GM21360 (cell line): Measurements from ENCODE around the gene RALGAPA1.
"Not testable (repeated sequence)": the region's sequence is repeated elsewhere in the genome, so short reads cannot be mapped to it uniquely, and the experiment has no call there.

Experiments
- ATAC-seq: cut with Tn5 transposase; IDR thresholded peaks from one replicate; pipeline ENCODE4 v1.9.1; 2021; ENCODE audit warnings: mild to moderate bottlenecking, moderate library complexity; ENCODE audit not compliant: unreplicated experiment

The RALGAPA1 gene

GRCh38 chr14:35766700-35767082, 42.4 kb downstream of the RALGAPA1 start:
- ATAC-seq: no peak

- ATAC-seq: no peak
Measured at GRCh38 chr14:35766036-35766699, 42.9 kb downstream of the RALGAPA1 start.

- ATAC-seq: no peak
Measured at GRCh38 chr14:35761922-35762321, 47.2 kb downstream of the RALGAPA1 start.

- ATAC-seq: no peak
Measured at GRCh38 chr14:35760143-35760542, 49.0 kb downstream of the RALGAPA1 start.

GRCh38 chr14:35758523-35759129, 50.5 kb downstream of the RALGAPA1 start:
- no peak for ATAC-seq

GRCh38 chr14:35754671-35755070, 54.4 kb downstream of the RALGAPA1 start:
- no peak for ATAC-seq

- ATAC-seq: no peak
Measured at GRCh38 chr14:35752380-35752779, 56.7 kb downstream of the RALGAPA1 start.

- ATAC-seq: no peak
Measured at GRCh38 chr14:35750202-35750904, 58.7 kb downstream of the RALGAPA1 start.

GRCh38 chr14:35747379-35747778, 61.7 kb downstream of the RALGAPA1 start:
- ATAC-seq: no peak

- no peak for ATAC-seq
Measured at GRCh38 chr14:35742442-35742841, 66.7 kb downstream of the RALGAPA1 start.

- no peak for ATAC-seq
Measured at GRCh38 chr14:35742032-35742371, 67.1 kb downstream of the RALGAPA1 start.

GRCh38 chr14:35741345-35742031, 67.6 kb downstream of the RALGAPA1 start:
- ATAC-seq: no peak

GRCh38 chr14:35740215-35740614, 68.9 kb downstream of the RALGAPA1 start:
- ATAC-seq: no peak

- ATAC-seq: not testable (repeated sequence)
Measured at GRCh38 chr14:35735163-35735562, 73.9 kb downstream of the RALGAPA1 start.

GRCh38 chr14:35733510-35733909, 75.6 kb downstream of the RALGAPA1 start:
- ATAC-seq: not testable (repeated sequence)

GRCh38 chr14:35730871-35731270, 78.2 kb downstream of the RALGAPA1 start:
- ATAC-seq: no peak

GRCh38 chr14:35727764-35728163, 81.3 kb downstream of the RALGAPA1 start:
- ATAC-seq: no peak

- no peak for ATAC-seq
Measured at GRCh38 chr14:35725930-35726329, 83.2 kb downstream of the RALGAPA1 start.

- no peak for ATAC-seq
Measured at GRCh38 chr14:35715079-35715478, 94.0 kb downstream of the RALGAPA1 start.

- ATAC-seq: no peak
Measured at GRCh38 chr14:35712466-35712865, 96.6 kb downstream of the RALGAPA1 start.

GRCh38 chr14:35708062-35708461, 101.0 kb downstream of the RALGAPA1 start:
- ATAC-seq: no peak

- ATAC-seq: no peak
Measured at GRCh38 chr14:35705636-35706035, 103.5 kb downstream of the RALGAPA1 start.
